Vagina (tissue), 2 donors: ENCODE measurements around the gene OR52I1. TPM values are rescaled to one million over a fixed set of nuclear protein-coding genes. Genes with fewer than 3 reads are reported as not detected.

Experiments used
- DNase-seq, 2 donors: peaks; one replicate each; pipeline ENCODE4 v3.0.0-alpha.2; 2017; ENCODE audit errors: extremely low spot score in 2 of 2
- H3K27ac ChIP-seq: fragments of 200-600 bp; sonication (generic); one replicate; pipeline ENCODE4 v1.5.1; 2019
- H3K27me3 ChIP-seq: fragments of 200-600 bp; sonication (generic); one replicate; pipeline ENCODE4 v1.5.1; 2019
- H3K36me3 ChIP-seq, 2 donors: fragments of 200-600 bp; sonication (generic); one replicate each; pipeline ENCODE4 v1.5.1; 2017 to 2019
- H3K4me1 ChIP-seq: fragments of 200-600 bp; sonication (generic); one replicate; pipeline ENCODE4 v1.5.1; 2019
- H3K4me3 ChIP-seq, 2 donors: fragments of 200-600 bp; sonication (generic); 1 replicate in 1 of 2; 2 replicates in 1 of 2; pipeline ENCODE4 v1.5.1; 2016 to 2019
- H3K9me3 ChIP-seq: fragments of 200-600 bp; sonication (generic); one replicate; pipeline ENCODE4 v1.5.1; 2019
- CTCF ChIP-seq, 3 experiments: fragments of 450-650 bp in 2 of 3; fragments of 200-600 bp in 1 of 3; sonication (generic) in 1 of 3; IDR thresholded peaks; one replicate each; pipeline ENCODE4 v1.5.1; 2017 to 2019; ENCODE audit warnings: antibody characterized with exemption in 3 of 3, mild to moderate bottlenecking in 2 of 3, moderate library complexity in 2 of 3
- POLR2A ChIP-seq, 2 donors: fragments of 450-650 bp; IDR thresholded peaks; one replicate each; pipeline ENCODE4 v1.6.1; 2017; ENCODE audit warnings: antibody characterized with exemption in 2 of 2, mild to moderate bottlenecking in 2 of 2, moderate library complexity in 2 of 2
- POLR2AphosphoS5 ChIP-seq, 2 donors: sonication (generic); formaldehyde crosslinking; IDR thresholded peaks; one replicate each; pipeline ENCODE4 v1.9.0; 2017; ENCODE audit warnings: antibody characterized with exemption in 2 of 2, mild to moderate bottlenecking in 2 of 2, low read depth in 1 of 2; ENCODE audit not compliant: insufficient read depth in 1 of 2
- intact Hi-C: fragments of 100-400 bp; cut with DNase I; formaldehyde crosslinking; loops from one replicate; pipeline ENCODE4 v1.15.1; 2023
- total RNA-seq: library from RNA; depleted of rRNA; stranded (reverse); fragments of >200 nt; gene quantifications from one replicate; pipeline ENCODE4 v1.2.3, GENCODE V29; 2016

The OR52I1 gene
- total RNA-seq, 1 donor from 2014 or later, result not detected

- intact Hi-C loops, result no loop called here
- Histone ChIP-seq H3K4me1 (no peaks in the 10 kb centered on the region), H3K36me3 (no peaks in the 10 kb centered on the region), H3K9me3 (no peaks in the 10 kb centered on the region), H3K4me3 (no peak overlapping the region), H3K27me3 (no peaks in the 10 kb centered on the region), H3K27ac (no peak overlapping the region)
- TF ChIP-seq CTCF (IDR thresholded peaks at IDR 0.05) (no peak), POLR2AphosphoS5 (IDR thresholded peaks at IDR 0.05; ENCODE audit: insufficient read depth in 1 of 2, low read depth in 1 of 2) (no peak), POLR2A (IDR thresholded peaks at IDR 0.05) (no peak)
- no peak for DNase-seq
These were observed 47.7 kb downstream of the OR52I1 start for GRCh38 chr11:4641501-4641900.

DNA sequence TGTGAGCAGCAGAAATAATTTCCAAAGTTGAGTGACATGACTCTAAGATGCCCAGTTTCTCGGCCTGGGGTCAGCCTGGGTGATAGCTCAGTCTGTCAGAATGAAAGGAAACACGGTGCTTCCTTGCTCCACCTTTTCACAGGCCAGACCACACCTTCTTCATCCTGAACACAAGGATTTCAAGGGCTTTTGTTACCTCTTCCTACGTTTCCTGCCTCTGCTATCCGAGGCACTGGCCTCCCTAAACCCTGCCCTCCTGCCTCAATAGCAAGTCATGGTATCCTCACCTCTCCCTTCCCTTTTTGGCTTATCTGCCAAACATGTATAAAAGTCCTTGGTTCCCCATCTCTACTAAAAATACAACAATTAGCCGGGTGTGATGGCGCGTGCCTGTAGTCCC is 48.2 kb downstream of the OR52I1 start:
- Histone ChIP-seq H3K9me3 (no peaks in the 10 kb centered on the region), H3K36me3 (no peaks in the 10 kb centered on the region), H3K27ac (no peak overlapping the region), H3K27me3 (no peaks in the 10 kb centered on the region), H3K4me1 (peaks cover under 1% of the 10 kb centered on the region), H3K4me3 (no peak overlapping the region)
- TF ChIP-seq POLR2A (IDR thresholded peaks at IDR 0.05) (no peak), CTCF (IDR thresholded peaks at IDR 0.05) (no peak), POLR2AphosphoS5 (IDR thresholded peaks at IDR 0.05; ENCODE audit: insufficient read depth in 1 of 2, low read depth in 1 of 2) (no peak)
- intact Hi-C loops, result no loop called here
- DNase-seq, result no peak

GRCh38 chr11:4643076-4643475 is 49.2 kb downstream of the OR52I1 start:
- no peak for TF ChIP-seq POLR2A (IDR thresholded peaks at IDR 0.05)
- TF ChIP-seq CTCF (IDR thresholded peaks at IDR 0.05), result no peak
- TF ChIP-seq POLR2AphosphoS5 (IDR thresholded peaks at IDR 0.05; ENCODE audit: insufficient read depth in 1 of 2, low read depth in 1 of 2), result no peak
- intact Hi-C loops, result no loop called here
- DNase-seq, result no peak

DNA sequence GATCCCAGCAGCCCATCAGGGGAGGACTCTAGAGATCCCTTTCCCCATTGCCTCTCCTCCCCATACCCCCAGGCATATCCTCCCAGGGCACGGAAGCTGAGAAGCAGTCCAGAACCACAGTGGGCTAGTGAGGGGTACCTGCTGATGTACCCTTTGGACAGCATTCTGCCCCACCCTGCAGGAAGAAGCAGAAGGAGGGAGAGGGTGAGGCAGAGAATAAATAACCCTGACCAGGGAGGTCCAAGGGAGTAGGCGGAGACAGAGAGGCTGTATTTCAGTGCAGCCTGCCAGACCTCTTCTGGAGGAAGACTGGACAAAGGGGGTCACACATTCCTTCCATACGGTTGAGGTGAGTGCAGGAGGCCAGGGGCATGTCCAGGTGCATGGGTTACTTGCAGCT is 49.8 kb downstream of the OR52I1 start, which contains the start of gene OR51E1:
OR51E1 (plus strand) TSS at position 301 of the 400 bp plus-strand sequence. CDS start 8,545 bp downstream, outside the sequence.
- TF ChIP-seq POLR2A (IDR thresholded peaks at IDR 0.05), result no peak
- no peak for TF ChIP-seq POLR2AphosphoS5 (IDR thresholded peaks at IDR 0.05; ENCODE audit: insufficient read depth in 1 of 2, low read depth in 1 of 2)
- TF ChIP-seq CTCF (IDR thresholded peaks at IDR 0.05), result no peak
- Histone ChIP-seq H3K4me1 (peaks cover 8% of the 10 kb centered on the region), H3K36me3 (no peaks in the 10 kb centered on the region), H3K9me3 (no peaks in the 10 kb centered on the region), H3K27ac (no peak within 1 kb of the TSS), H3K27me3 (no peaks in the 10 kb centered on the region), H3K4me3 (no peak within 1 kb of the TSS)
- no peak for DNase-seq
- intact Hi-C loops, result no loop called here

More at GRCh38 chr11:4643076-4643475, 49.2 kb downstream of the OR52I1 start:
- Histone ChIP-seq H3K27me3 (no peaks in the 10 kb centered on the region), H3K4me3 (no peak overlapping the region), H3K36me3 (no peaks in the 10 kb centered on the region), H3K27ac (no peak overlapping the region), H3K4me1 (peaks cover 8% of the 10 kb centered on the region), H3K9me3 (no peaks in the 10 kb centered on the region)

DNA sequence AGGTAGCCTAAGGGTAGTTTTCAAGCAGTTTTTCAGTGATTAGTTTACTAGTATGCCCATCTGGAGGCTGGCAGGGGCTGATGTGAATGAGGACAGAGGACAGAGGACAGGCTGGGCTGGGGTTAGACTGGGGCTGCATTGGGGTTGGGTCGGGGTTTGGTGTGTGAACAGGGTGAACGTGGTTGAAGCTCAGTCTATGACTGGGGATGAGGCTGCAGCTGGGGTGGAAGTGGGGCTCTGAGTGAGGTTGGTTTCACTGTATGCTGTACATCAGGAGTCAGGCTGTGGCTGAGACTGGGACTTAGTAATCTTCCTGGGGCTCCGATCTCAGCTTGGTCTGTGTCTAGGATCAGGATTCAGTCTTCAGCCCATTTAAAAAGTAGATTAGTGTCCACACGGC is 50.4 kb downstream of the OR52I1 start:
- intact Hi-C loops, result no loop called here
- Histone ChIP-seq H3K9me3 (no peaks in the 10 kb centered on the region), H3K4me1 (peaks cover 8% of the 10 kb centered on the region), H3K4me3 (no peak overlapping the region), H3K27ac (no peak overlapping the region), H3K27me3 (no peaks in the 10 kb centered on the region), H3K36me3 (no peaks in the 10 kb centered on the region)
- DNase-seq, result no peak
- no peak for TF ChIP-seq POLR2A (IDR thresholded peaks at IDR 0.05)

Other genes starting within 250 kb of the OR52I1 start
- gene OR52B4, start 225.7 kb upstream of the OR52I1 start, total RNA-seq, result not detected
- gene TRIM21, start 200.3 kb upstream of the OR52I1 start, total RNA-seq, result 12.8 TPM
- not detected for gene OR52K2, start 144.7 kb upstream of the OR52I1 start, total RNA-seq
- not detected for gene OR52K1, start 111.4 kb upstream of the OR52I1 start, total RNA-seq
- gene OR52M1, start 48.8 kb upstream of the OR52I1 start, total RNA-seq, result not detected
- not detected for gene OR52I2, start 12.3 kb upstream of the OR52I1 start, total RNA-seq
- 9.6 TPM for gene TRIM68, start 14.2 kb downstream of the OR52I1 start, total RNA-seq
- not detected for gene OR51D1, start 43.4 kb downstream of the OR52I1 start, total RNA-seq
- 0.25 TPM for gene OR51E1, start 49.9 kb downstream of the OR52I1 start, total RNA-seq
- gene OR51E2, start 103.8 kb downstream of the OR52I1 start, total RNA-seq, result 0.98 TPM
- not detected for gene MMP26, start 110.7 kb downstream of the OR52I1 start, total RNA-seq
- not detected for gene OR51F1, start 175.9 kb downstream of the OR52I1 start, total RNA-seq
- gene OR52R1, start 210.3 kb downstream of the OR52I1 start, total RNA-seq, result not detected
- not detected for gene OR51F2, start 227.3 kb downstream of the OR52I1 start, total RNA-seq